Spleen (tissue), 11 donors: Measurements from ENCODE around the gene CRYL1. TPM values are rescaled to one million over a fixed set of nuclear protein-coding genes. Genes with fewer than 3 reads are reported as not detected.

Experiments
- DNase-seq: peaks from one replicate; pipeline ENCODE4 v3.0.0-alpha.2; 2020
- H3K27ac ChIP-seq, 8 donors: fragments of 200-600 bp; sonication (generic) in 7 of 8; 1 replicate in 4 of 8; 2 replicates in 4 of 8; pipeline versions ENCODE4 v1.5.0 to v1.8.0; 2016 to 2021; ENCODE audit warnings: inconsistent platforms in 4 of 8, mild to moderate bottlenecking in 4 of 8, moderate library complexity in 1 of 8
- H3K27me3 ChIP-seq, 7 donors: fragments of 200-600 bp; sonication (generic) in 6 of 7; replicated peaks in 1 of 7; 1 replicate in 4 of 7; 2 replicates in 3 of 7; pipeline versions ENCODE4 v1.5.0 to v1.8.0; 2016 to 2021; ENCODE audit warnings: inconsistent platforms in 3 of 7, mild to moderate bottlenecking in 1 of 7
- H3K36me3 ChIP-seq, 6 donors: fragments of 200-600 bp; sonication (generic) in 5 of 6; 1 replicate in 4 of 6; 2 replicates in 2 of 6; pipeline versions ENCODE4 v1.5.0 to v1.8.0; 2016 to 2021; ENCODE audit warnings: inconsistent platforms in 2 of 6
- H3K4me1 ChIP-seq, 6 donors: fragments of 200-600 bp; sonication (generic) in 5 of 6; 1 replicate in 3 of 6; 2 replicates in 3 of 6; pipeline versions ENCODE4 v1.5.0 to v1.8.0; 2016 to 2021; ENCODE audit warnings: inconsistent platforms in 3 of 6
- H3K4me3 ChIP-seq, 8 donors: fragments of 200-600 bp; sonication (generic) in 7 of 8; 1 replicate in 4 of 8; 2 replicates in 4 of 8; pipeline versions ENCODE4 v1.5.0 to v1.8.0; 2016 to 2021; ENCODE audit warnings: inconsistent platforms in 4 of 8, mild to moderate bottlenecking in 4 of 8, moderate library complexity in 2 of 8
- H3K9me3 ChIP-seq, 8 donors: fragments of 200-600 bp; sonication (generic) in 7 of 8; 1 replicate in 4 of 8; 2 replicates in 4 of 8; pipeline versions ENCODE4 v1.5.0 to v1.8.0; 2016 to 2021; ENCODE audit warnings: inconsistent platforms in 4 of 8
- POLR2A ChIP-seq, 3 donors: fragments of 450-650 bp; IDR thresholded peaks; one replicate each; pipeline ENCODE4 v1.5.1; 2017; ENCODE audit warnings: antibody characterized with exemption in 3 of 3, mild to moderate bottlenecking in 1 of 3
- POLR2AphosphoS5 ChIP-seq, 3 donors: sonication (generic); formaldehyde crosslinking; IDR thresholded peaks; one replicate each; pipeline ENCODE4 v1.5.1; 2017; ENCODE audit warnings: antibody characterized with exemption in 3 of 3
- WGBS, 5 donors: extraction: QIAGEN DNeasy Blood & Tissue Kit in 3 of 5; methylation state at CpG; one replicate each; pipeline versions ENCODE4 v1.1.5 to v1.1.7; 2013 to 2018; 5-methylcytosine and 5-hydroxymethylcytosine counted together
- intact Hi-C: fragments of 100-400 bp; cut with DNase I; formaldehyde crosslinking; loops from one replicate; pipeline ENCODE4 v1.15.0; 2023; ENCODE audit warnings: low total_unique reads
- polyA plus RNA-seq, 3 donors: library from polyadenylated mRNA; stranded (reverse); fragments of 200-250 nt; gene quantifications; one replicate each; pipeline ENCODE4 v1.2.1, GENCODE V29; 2013
- total RNA-seq, 7 donors: library from RNA; depleted of rRNA in 3 of 7; stranded (reverse); fragments of >200 nt in 3 of 7; fragmentation: NEBNext Ultra II Directional in 4 of 7; extraction: Animal tissue kit (Norgen Biotek cat#: 25700) in 4 of 7; gene quantifications; one replicate each; pipeline versions ENCODE4 v1.1.0 to v1.2.1, GENCODE V29; 2016 to 2021
- TF ChIP-seq, protein P1 (sequence below), 11 experiments: fragments of 200-600 bp in 7 of 11; fragments of 450-650 bp in 4 of 11; sonication (generic) in 4 of 11; IDR thresholded peaks in 8 of 11; conservative IDR thresholded peaks in 3 of 11; 1 replicate in 7 of 11; 2 replicates in 4 of 11; pipeline versions ENCODE4 v1.4.0 to v1.8.0; 2016 to 2021; ENCODE audit warnings: antibody characterized with exemption in 11 of 11, inconsistent platforms in 4 of 11, mild to moderate bottlenecking in 1 of 11
- donor health status: healthy with polysubstance abuse.
- donor health status: DM: no; HTN: no; CAD: no; lungs with moderate emphysema.
- donor health status: DM: no; HTN: no; CAD: no.
- donor health status: Bipolar disorder and iron deficiency.
- donor health status: healthy.
- donor health status: DM: no; HTN: no; CAD: no.
- donor health status: DM: yes; HTN: yes; CAD: no.

Gene CRYL1
- total and polyA plus RNA-seq, 10 donors: 13.5 to 46.5 (median 29.0) TPM

GRCh38 chr13:20519875-20520274 is 5.8 kb downstream of the CRYL1 start:
- Histone ChIP-seq H3K9me3 (no peaks in the 10 kb centered on the region), H3K4me1 (peaks cover 3 to 15% (median 7%) of the 10 kb centered on the region in 6 donors), H3K27me3 (no peaks in the 10 kb centered on the region), H3K36me3 (no peaks in the 10 kb centered on the region), H3K4me3 (no peak overlapping the region), H3K27ac (no peak overlapping the region)
- DNase-seq: no peak
- intact Hi-C loops: no loop called here
- TF ChIP-seq POLR2A (IDR thresholded peaks at IDR 0.05) (no peak), POLR2AphosphoS5 (IDR thresholded peaks at IDR 0.05) (no peak)
- TF ChIP-seq, protein P1, sequence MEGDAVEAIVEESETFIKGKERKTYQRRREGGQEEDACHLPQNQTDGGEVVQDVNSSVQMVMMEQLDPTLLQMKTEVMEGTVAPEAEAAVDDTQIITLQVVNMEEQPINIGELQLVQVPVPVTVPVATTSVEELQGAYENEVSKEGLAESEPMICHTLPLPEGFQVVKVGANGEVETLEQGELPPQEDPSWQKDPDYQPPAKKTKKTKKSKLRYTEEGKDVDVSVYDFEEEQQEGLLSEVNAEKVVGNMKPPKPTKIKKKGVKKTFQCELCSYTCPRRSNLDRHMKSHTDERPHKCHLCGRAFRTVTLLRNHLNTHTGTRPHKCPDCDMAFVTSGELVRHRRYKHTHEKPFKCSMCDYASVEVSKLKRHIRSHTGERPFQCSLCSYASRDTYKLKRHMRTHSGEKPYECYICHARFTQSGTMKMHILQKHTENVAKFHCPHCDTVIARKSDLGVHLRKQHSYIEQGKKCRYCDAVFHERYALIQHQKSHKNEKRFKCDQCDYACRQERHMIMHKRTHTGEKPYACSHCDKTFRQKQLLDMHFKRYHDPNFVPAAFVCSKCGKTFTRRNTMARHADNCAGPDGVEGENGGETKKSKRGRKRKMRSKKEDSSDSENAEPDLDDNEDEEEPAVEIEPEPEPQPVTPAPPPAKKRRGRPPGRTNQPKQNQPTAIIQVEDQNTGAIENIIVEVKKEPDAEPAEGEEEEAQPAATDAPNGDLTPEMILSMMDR (IDR thresholded peaks at IDR 0.05 in 8 of 11, conservative IDR thresholded peaks at IDR 0.05 in 3 of 11): no peak
- 86 to 100% (median 95%) methylated on average over 1 of the region's 1 CpG for WGBS, 5 donors

- intact Hi-C loops: no loop called here
- no peak for DNase-seq
- no peak for TF ChIP-seq POLR2A (IDR thresholded peaks at IDR 0.05)
- no peak for TF ChIP-seq POLR2AphosphoS5 (IDR thresholded peaks at IDR 0.05)
- TF ChIP-seq, protein P1 (IDR thresholded peaks at IDR 0.05 in 8 of 11, conservative IDR thresholded peaks at IDR 0.05 in 3 of 11): no peak
- WGBS, 5 donors: 71 to 89% (median 87%) methylated on average over 7 of the region's 7 CpGs
- peaks cover 0 to 3% (median 0%) of the 10 kb centered on the region in 6 donors for H3K4me1 ChIP-seq
- no peaks in the 10 kb centered on the region for H3K27me3 ChIP-seq
- no peak overlapping the region for H3K4me3 ChIP-seq
- no peak overlapping the region for H3K27ac ChIP-seq
- no peaks in the 10 kb centered on the region for H3K36me3 ChIP-seq
- no peaks in the 10 kb centered on the region for H3K9me3 ChIP-seq
These were observed 7.0 kb downstream of the CRYL1 start for GRCh38 chr13:20518660-20519100.

DNA sequence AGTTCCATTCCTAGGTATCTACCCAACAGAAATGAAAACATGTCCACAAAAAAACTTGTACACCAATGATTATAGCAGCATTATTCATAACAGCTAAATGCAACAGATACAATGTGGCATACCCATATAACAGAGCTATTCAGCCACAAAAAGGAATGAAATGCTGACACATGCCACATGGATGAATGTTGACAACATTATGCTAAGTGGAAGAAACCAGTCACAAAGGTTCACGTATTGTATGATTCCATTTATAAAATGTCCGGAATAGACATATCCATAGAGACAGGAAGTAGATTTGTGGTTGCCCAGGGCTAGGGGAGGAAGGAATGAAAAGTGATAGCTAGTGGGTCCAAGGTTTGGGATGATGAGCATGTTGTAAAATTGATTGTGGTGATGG is 10.8 kb downstream of the CRYL1 start:
- 52 to 76% (median 54%) methylated on average over 2 of the region's 2 CpGs for WGBS, 5 donors
- H3K27ac ChIP-seq: no peak overlapping the region
- peaks cover 0 to 35% (median 16%) of the 10 kb centered on the region in 6 donors for H3K36me3 ChIP-seq
- TF ChIP-seq, protein P1 (IDR thresholded peaks at IDR 0.05 in 8 of 11, conservative IDR thresholded peaks at IDR 0.05 in 3 of 11): no peak
- H3K9me3 ChIP-seq: no peaks in the 10 kb centered on the region
- H3K4me3 ChIP-seq: no peak overlapping the region
- H3K27me3 ChIP-seq: no peaks in the 10 kb centered on the region
- intact Hi-C loops: no loop called here
- no peaks in the 10 kb centered on the region for H3K4me1 ChIP-seq
- DNase-seq: no peak

DNA sequence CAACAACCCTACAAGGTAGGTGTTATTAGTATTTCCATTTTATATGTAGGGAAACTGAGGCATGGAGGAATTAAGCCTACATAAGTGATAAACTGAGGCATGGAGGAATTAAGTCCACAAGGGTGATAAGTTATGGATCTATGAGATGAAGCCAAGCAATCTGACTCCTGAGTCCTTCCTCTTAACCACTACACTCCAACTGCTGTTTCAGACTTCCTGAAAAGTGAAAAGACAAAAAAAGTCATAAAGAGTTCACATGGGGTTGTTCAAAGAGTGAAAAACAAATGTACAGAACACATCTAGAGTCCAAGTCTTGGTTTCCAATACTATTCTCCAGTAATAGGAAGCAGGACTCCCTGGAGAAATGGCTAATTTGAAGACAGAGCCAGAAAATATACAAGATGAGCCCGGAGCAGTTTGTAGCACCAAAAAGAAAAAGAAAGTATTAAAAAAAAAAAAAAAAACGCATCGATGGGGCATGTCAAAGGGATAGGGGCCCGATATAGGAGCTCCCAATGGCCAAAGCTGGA is 12.1 kb downstream of the CRYL1 start:
- Histone ChIP-seq H3K4me1 (no peaks in the 10 kb centered on the region), H3K27me3 (no peaks in the 10 kb centered on the region), H3K27ac (no peak overlapping the region), H3K9me3 (no peaks in the 10 kb centered on the region), H3K4me3 (no peak overlapping the region), H3K36me3 (peaks cover 0 to 41% (median 16%) of the 10 kb centered on the region in 6 donors)
- TF ChIP-seq, protein P1 (IDR thresholded peaks at IDR 0.05 in 8 of 11, conservative IDR thresholded peaks at IDR 0.05 in 3 of 11): no peak
- TF ChIP-seq POLR2AphosphoS5 (IDR thresholded peaks at IDR 0.05) (no peak), POLR2A (IDR thresholded peaks at IDR 0.05) (no peak)
- no peak for DNase-seq
- intact Hi-C loops: no loop called here
- 55 to 76% (median 73%) methylated on average over 4 of the region's 4 CpGs for WGBS, 5 donors
